Measurements from ENCODE around the gene C14orf39.

The C14orf39 gene

GRCh38 chr14:60485598-60486251, at the start of gene C14orf39:
Gene C14orf39, minus strand, starts transcription at chr14:60486063. Its CDS starts 985 bp downstream, at chr14:60485078.
- no peak for DNase-seq (ENCODE audit: low spot score)

GRCh38 chr14:60532442-60532841, 46.6 kb upstream of the C14orf39 start:
- DNase-seq (ENCODE audit: low spot score), result no peak

- no peak for DNase-seq (ENCODE audit: low spot score)
Measured at GRCh38 chr14:60515511-60516289, 29.8 kb upstream of the C14orf39 start.

GRCh38 chr14:60514741-60515491, 29.1 kb upstream of the C14orf39 start:
- no peak for DNase-seq (ENCODE audit: low spot score)

GRCh38 chr14:60514378-60514740, 28.5 kb upstream of the C14orf39 start:
- no peak for DNase-seq (ENCODE audit: low spot score)

GRCh38 chr14:60512973-60513571, 27.2 kb upstream of the C14orf39 start:
- DNase-seq (ENCODE audit: low spot score), result no peak

- DNase-seq (ENCODE audit: low spot score), result no peak
Measured at GRCh38 chr14:60512126-60512525, 26.3 kb upstream of the C14orf39 start.

- no peak for DNase-seq (ENCODE audit: low spot score)
Measured at GRCh38 chr14:60510951-60511599, 25.2 kb upstream of the C14orf39 start.

- no peak for DNase-seq (ENCODE audit: low spot score)
Measured at GRCh38 chr14:60510254-60510950, 24.5 kb upstream of the C14orf39 start.

GRCh38 chr14:60509438-60510253, 23.8 kb upstream of the C14orf39 start:
- no peak for DNase-seq (ENCODE audit: low spot score)

- DNase-seq (ENCODE audit: low spot score), result no peak
Measured at GRCh38 chr14:60508707-60509437, 23.0 kb upstream of the C14orf39 start, which contains the start of gene SIX6. Gene SIX6, plus strand, starts transcription at chr14:60509146. Its CDS starts 253 bp downstream, at chr14:60509399.

- no peak for DNase-seq (ENCODE audit: low spot score)
Measured at GRCh38 chr14:60508363-60508706, 22.5 kb upstream of the C14orf39 start.

- no peak for DNase-seq (ENCODE audit: low spot score)
Measured at GRCh38 chr14:60506985-60507829, 21.3 kb upstream of the C14orf39 start.

GRCh38 chr14:60506462-60506984, 20.7 kb upstream of the C14orf39 start:
- no peak for DNase-seq (ENCODE audit: low spot score)

GRCh38 chr14:60506010-60506409, 20.1 kb upstream of the C14orf39 start:
- DNase-seq (ENCODE audit: low spot score), result no peak

- DNase-seq (ENCODE audit: low spot score), result no peak
Measured at GRCh38 chr14:60505448-60505847, 19.6 kb upstream of the C14orf39 start.

- DNase-seq (ENCODE audit: low spot score), result no peak
Measured at GRCh38 chr14:60502541-60502940, 16.7 kb upstream of the C14orf39 start.

GRCh38 chr14:60495946-60496345, 10.1 kb upstream of the C14orf39 start:
- DNase-seq (ENCODE audit: low spot score), result no peak

GRCh38 chr14:60490270-60490669, 4.4 kb upstream of the C14orf39 start:
- no peak for DNase-seq (ENCODE audit: low spot score)
